ENCODE data around the gene LAMC3. TPM values are rescaled to one million over a fixed set of nuclear protein-coding genes. Genes with fewer than 3 reads are reported as not detected.

Gene LAMC3
- total RNA-seq, 1 donor: not detected

GRCh38 chr9:131116281-131117120 lies 107.5 kb downstream of the LAMC3 start:
- no peaks in the 10 kb centered on the region for H3K36me3 ChIP-seq (ENCODE audit: insufficient read depth, low read length)
- peaks cover 9% of the 10 kb centered on the region for H3K27me3 ChIP-seq (ENCODE audit: insufficient read depth, low read length)
- peaks cover 4% of the 10 kb centered on the region for H3K4me1 ChIP-seq (ENCODE audit: insufficient read depth, low read length)
- no peaks in the 10 kb centered on the region for H3K9me3 ChIP-seq (ENCODE audit: low read depth, low read length)
- H3K4me2 ChIP-seq (ENCODE audit: insufficient read depth, low read length): no peak overlapping the region
- H3K79me2 ChIP-seq (ENCODE audit: insufficient read depth, low read length): no peaks in the 10 kb centered on the region
- no peak for TF ChIP-seq CTCF (IDR thresholded peaks at IDR 0.05; ENCODE audit: extremely low read depth, low read depth, low read length)
- H3K4me3 ChIP-seq (ENCODE audit: insufficient read depth, low read length): no peak overlapping the region
- no peak overlapping the region for H3K27ac ChIP-seq (ENCODE audit: low read depth, low read length)
- peak; percentile 62 for DNase-seq (ENCODE audit: insufficient read length, low spot score, missing footprints)
- no peaks in the 10 kb centered on the region for H4K20me1 ChIP-seq (ENCODE audit: insufficient read depth, low read length)
- H2AFZ ChIP-seq (ENCODE audit: low read length): peak overlapping the region; percentile 34

GRCh38 chr9:131117121-131117761 lies 108.3 kb downstream of the LAMC3 start:
- H3K4me1 ChIP-seq (ENCODE audit: insufficient read depth, low read length): peaks cover 4% of the 10 kb centered on the region
- H3K79me2 ChIP-seq (ENCODE audit: insufficient read depth, low read length): no peaks in the 10 kb centered on the region
- no peaks in the 10 kb centered on the region for H4K20me1 ChIP-seq (ENCODE audit: insufficient read depth, low read length)
- H2AFZ ChIP-seq (ENCODE audit: low read length): peak overlapping the region; percentile 34
- no peak overlapping the region for H3K4me3 ChIP-seq (ENCODE audit: insufficient read depth, low read length)
- H3K27ac ChIP-seq (ENCODE audit: low read depth, low read length): no peak overlapping the region
- no peaks in the 10 kb centered on the region for H3K9me3 ChIP-seq (ENCODE audit: low read depth, low read length)
- H3K4me2 ChIP-seq (ENCODE audit: insufficient read depth, low read length): no peak overlapping the region
- no peak for TF ChIP-seq CTCF (IDR thresholded peaks at IDR 0.05; ENCODE audit: extremely low read depth, low read depth, low read length)
- peak; percentile 61 for DNase-seq (ENCODE audit: insufficient read length, low spot score, missing footprints)
- peaks cover 7% of the 10 kb centered on the region for H3K27me3 ChIP-seq (ENCODE audit: insufficient read depth, low read length)
- H3K36me3 ChIP-seq (ENCODE audit: insufficient read depth, low read length): no peaks in the 10 kb centered on the region

DNA sequence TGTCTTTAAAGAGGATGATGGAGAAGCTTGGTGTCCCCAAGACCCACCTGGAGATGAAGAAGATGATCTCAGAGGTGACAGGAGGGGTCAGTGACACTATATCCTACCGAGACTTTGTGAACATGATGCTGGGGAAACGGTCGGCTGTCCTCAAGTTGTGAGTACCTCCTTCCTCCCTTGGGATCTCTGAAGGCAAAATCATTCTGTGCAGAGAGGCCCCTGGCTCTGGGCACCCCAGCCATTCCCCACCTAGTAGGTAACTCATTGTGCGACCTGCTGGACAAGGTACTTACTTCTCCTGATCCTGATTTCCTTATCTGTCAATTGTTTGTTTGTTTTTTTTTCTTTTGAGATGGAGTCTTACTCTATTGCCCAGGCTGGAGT lies 108.8 kb downstream of the LAMC3 start:
- no peak for DNase-seq (ENCODE audit: insufficient read length, low spot score, missing footprints)
- Histone ChIP-seq H3K79me2 (ENCODE audit: insufficient read depth, low read length) (no peaks in the 10 kb centered on the region), H3K36me3 (ENCODE audit: insufficient read depth, low read length) (no peaks in the 10 kb centered on the region), H3K4me2 (ENCODE audit: insufficient read depth, low read length) (no peak overlapping the region), H4K20me1 (ENCODE audit: insufficient read depth, low read length) (no peaks in the 10 kb centered on the region), H3K27me3 (ENCODE audit: insufficient read depth, low read length) (peaks cover 3% of the 10 kb centered on the region), H3K27ac (ENCODE audit: low read depth, low read length) (no peak overlapping the region), H3K4me1 (ENCODE audit: insufficient read depth, low read length) (peaks cover 4% of the 10 kb centered on the region), H3K9me3 (ENCODE audit: low read depth, low read length) (no peaks in the 10 kb centered on the region), H3K4me3 (ENCODE audit: insufficient read depth, low read length) (no peak overlapping the region), H2AFZ (ENCODE audit: low read length) (no peak overlapping the region)
- no peak for TF ChIP-seq CTCF (IDR thresholded peaks at IDR 0.05; ENCODE audit: extremely low read depth, low read depth, low read length)

GRCh38 chr9:131119600-131119999 lies 110.6 kb downstream of the LAMC3 start:
- no peaks in the 10 kb centered on the region for H3K36me3 ChIP-seq (ENCODE audit: insufficient read depth, low read length)
- no peak overlapping the region for H3K27ac ChIP-seq (ENCODE audit: low read depth, low read length)
- peaks cover 3% of the 10 kb centered on the region for H3K27me3 ChIP-seq (ENCODE audit: insufficient read depth, low read length)
- H3K79me2 ChIP-seq (ENCODE audit: insufficient read depth, low read length): no peaks in the 10 kb centered on the region
- no peak for TF ChIP-seq CTCF (IDR thresholded peaks at IDR 0.05; ENCODE audit: extremely low read depth, low read depth, low read length)
- no peak for DNase-seq (ENCODE audit: insufficient read length, low spot score, missing footprints)
- H2AFZ ChIP-seq (ENCODE audit: low read length): no peak overlapping the region
- peaks cover 6% of the 10 kb centered on the region for H3K4me1 ChIP-seq (ENCODE audit: insufficient read depth, low read length)
- H3K9me3 ChIP-seq (ENCODE audit: low read depth, low read length): no peaks in the 10 kb centered on the region
- no peak overlapping the region for H3K4me3 ChIP-seq (ENCODE audit: insufficient read depth, low read length)
- no peaks in the 10 kb centered on the region for H4K20me1 ChIP-seq (ENCODE audit: insufficient read depth, low read length)
- H3K4me2 ChIP-seq (ENCODE audit: insufficient read depth, low read length): no peak overlapping the region
